ENCODE data around the gene FAM151A. TPM values are rescaled to one million over a fixed set of nuclear protein-coding genes. Genes with fewer than 3 reads are reported as not detected.

FAM151A gene
- total RNA-seq, 3 donors from 2014 or later = 5.7 to 25.1 (median 19.2) TPM

DNA sequence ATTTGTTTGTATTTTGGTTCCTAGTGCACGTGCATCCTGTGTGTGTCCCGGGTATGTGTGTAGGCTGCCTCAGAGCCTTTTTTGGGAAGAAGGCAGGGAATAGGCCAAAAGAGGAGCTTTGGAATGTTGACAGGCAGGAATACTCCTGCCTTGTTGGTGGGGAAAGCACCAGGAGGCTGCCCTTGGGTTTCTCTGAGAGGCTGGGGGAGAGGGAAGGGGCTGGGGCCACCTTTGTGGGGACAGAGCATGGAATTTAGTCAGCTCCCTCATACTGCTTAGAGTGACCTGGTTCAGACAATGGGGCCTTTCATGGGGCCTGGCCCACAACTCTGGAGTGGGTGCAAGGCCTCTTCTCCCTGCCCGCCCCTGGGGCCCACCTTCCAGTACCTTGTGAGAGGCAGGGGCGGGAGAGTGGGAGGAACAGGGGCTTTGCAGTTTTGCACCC, 44.0 kb downstream of the FAM151A start:
- H3K9me3 ChIP-seq = no peaks in the 10 kb centered on the region
- DNase-seq (no peak), ATAC-seq (no peak)
- no peaks in the 10 kb centered on the region for H3K36me3 ChIP-seq (ENCODE audit: low read depth)
- no peak overlapping the region for H3K4me3 ChIP-seq
- H3K4me1 ChIP-seq (ENCODE audit: low read depth) = peaks cover 16% of the 10 kb centered on the region
- TF ChIP-seq, protein P1, sequence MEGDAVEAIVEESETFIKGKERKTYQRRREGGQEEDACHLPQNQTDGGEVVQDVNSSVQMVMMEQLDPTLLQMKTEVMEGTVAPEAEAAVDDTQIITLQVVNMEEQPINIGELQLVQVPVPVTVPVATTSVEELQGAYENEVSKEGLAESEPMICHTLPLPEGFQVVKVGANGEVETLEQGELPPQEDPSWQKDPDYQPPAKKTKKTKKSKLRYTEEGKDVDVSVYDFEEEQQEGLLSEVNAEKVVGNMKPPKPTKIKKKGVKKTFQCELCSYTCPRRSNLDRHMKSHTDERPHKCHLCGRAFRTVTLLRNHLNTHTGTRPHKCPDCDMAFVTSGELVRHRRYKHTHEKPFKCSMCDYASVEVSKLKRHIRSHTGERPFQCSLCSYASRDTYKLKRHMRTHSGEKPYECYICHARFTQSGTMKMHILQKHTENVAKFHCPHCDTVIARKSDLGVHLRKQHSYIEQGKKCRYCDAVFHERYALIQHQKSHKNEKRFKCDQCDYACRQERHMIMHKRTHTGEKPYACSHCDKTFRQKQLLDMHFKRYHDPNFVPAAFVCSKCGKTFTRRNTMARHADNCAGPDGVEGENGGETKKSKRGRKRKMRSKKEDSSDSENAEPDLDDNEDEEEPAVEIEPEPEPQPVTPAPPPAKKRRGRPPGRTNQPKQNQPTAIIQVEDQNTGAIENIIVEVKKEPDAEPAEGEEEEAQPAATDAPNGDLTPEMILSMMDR (IDR thresholded peaks at IDR 0.05) = no peak
- intact Hi-C loops (cut with DNase I, micrococcal nuclease) = no loop called here

DNA sequence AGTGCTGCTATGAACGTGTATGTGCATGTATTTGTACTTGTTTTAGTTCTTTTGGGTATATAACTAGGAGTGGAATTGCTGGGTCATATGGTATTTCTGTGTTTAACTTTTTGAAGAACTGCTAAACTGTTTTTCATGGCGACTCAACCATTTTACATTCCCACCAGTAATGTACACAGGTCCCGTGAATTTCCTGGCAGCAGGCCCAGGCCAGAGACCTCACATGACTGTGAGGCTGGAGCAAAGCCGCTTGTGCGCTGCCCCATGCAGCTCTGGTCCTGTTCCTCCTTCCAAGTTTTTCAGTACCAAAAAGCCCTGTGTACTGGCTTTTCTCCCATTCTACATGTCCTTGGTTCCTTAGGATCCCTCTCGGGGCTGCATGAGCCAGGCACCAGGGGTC, 45.7 kb downstream of the FAM151A start:
- TF ChIP-seq, protein P1 (IDR thresholded peaks at IDR 0.05) = no peak
- ATAC-seq (no peak), DNase-seq (peak; percentile 76 to 85 (median 79))
- Histone ChIP-seq H3K4me3 (no peak overlapping the region), H3K4me1 (ENCODE audit: low read depth) (peaks cover 16% of the 10 kb centered on the region), H3K9me3 (no peaks in the 10 kb centered on the region), H3K36me3 (ENCODE audit: low read depth) (no peaks in the 10 kb centered on the region)
- intact Hi-C loops (cut with DNase I, micrococcal nuclease) = no loop called here

DNA sequence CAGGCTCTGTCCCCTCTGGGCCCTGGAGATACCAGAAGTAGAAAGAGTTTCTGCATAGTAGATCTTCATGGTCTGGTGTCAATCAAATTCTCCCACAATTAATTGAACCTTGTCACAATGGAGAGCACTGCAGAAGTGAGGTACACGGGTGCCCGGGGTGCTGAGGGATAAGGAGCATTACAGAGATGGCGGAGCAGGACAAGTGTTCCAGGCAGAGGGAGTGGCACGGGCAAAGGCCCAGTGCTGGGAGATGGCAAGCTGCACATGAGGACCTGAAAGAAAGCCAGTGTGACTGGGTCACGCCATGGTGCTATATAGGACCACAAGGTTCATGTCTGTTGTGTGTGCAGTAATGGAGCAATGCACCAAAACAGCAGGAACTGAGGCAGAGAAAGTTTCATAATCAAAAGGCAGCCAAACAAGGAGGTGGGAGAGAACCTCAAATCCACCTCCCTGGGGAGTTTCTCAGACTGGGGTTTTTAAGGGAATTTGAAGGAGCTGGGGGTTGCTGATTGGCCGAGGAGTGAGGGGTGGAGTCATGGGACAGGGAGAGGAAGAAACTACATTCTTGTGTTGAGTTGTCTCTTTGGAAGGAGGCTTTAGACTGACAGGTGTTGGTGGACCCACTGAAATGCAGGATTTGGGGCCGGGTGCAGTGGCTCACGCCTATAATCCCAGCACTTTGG, 47.6 kb downstream of the FAM151A start:
- Histone ChIP-seq H3K36me3 (ENCODE audit: low read depth) (no peaks in the 10 kb centered on the region), H3K4me1 (ENCODE audit: low read depth) (peaks cover 7% of the 10 kb centered on the region), H3K4me3 (no peak overlapping the region), H3K9me3 (no peaks in the 10 kb centered on the region)
- intact Hi-C loops (cut with DNase I, micrococcal nuclease) = no loop called here
- TF ChIP-seq, protein P1 (IDR thresholded peaks at IDR 0.05) = no peak
- DNase-seq = no peak
- ATAC-seq = no peak

DNA sequence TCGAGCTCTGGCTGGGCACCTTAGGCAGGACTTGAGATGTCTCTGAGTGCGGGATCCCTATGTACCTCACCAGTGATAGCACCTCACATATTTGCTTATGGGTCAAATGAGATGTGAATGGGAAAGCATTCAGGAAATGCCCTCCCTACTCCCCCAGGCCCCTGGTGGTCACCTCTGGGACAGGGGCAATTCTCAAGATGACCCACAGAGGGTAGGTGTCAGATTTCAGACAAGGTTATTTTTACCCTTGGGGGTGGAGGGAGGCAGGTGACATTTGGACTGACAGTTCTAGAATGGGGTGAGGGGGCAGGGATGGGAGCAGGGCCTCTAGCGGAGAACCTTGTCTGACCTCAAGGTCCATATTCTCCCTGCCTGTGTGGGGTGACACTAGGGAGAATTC, 48.2 kb downstream of the FAM151A start:
- intact Hi-C loops (cut with DNase I, micrococcal nuclease) = no loop called here
- TF ChIP-seq, protein P1 (IDR thresholded peaks at IDR 0.05) = no peak
- Histone ChIP-seq H3K36me3 (ENCODE audit: low read depth) (no peaks in the 10 kb centered on the region), H3K4me1 (ENCODE audit: low read depth) (peaks cover 7% of the 10 kb centered on the region), H3K4me3 (no peak overlapping the region), H3K9me3 (no peaks in the 10 kb centered on the region)
- ATAC-seq (no peak), DNase-seq (no peak)

DNA sequence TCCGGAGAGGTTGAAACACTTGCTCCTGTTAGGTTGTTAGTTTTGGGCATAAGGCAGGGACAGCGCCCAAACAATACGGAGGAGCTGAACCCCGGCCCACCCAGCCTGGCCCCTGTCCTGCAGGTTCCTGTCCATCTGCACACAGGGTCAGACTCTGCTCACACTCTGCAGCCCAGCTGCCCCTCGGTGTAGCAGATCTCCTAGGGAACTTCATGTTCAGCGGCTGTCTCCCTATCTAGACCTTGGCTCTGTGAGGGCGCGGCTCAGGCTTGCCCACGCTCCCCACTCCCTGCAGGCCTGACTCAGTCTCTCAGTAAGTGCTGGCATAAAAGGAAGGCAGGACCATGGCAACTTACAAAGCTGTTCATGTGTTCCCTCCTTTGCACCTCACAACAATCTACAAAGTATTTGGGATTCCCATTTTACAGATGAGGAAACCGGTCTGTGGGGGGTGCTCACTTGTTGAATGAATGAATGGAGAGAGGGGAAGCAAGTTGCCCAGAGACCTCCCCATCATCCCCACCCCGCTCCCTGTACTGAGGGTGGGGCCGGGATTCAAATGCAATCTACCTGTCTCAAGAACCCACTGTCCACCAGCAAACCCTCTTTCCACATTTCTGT, 49.1 kb downstream of the FAM151A start:
- DNase-seq (no peak), ATAC-seq (no peak)
- Histone ChIP-seq H3K4me1 (ENCODE audit: low read depth) (peaks cover 2% of the 10 kb centered on the region), H3K4me3 (no peak overlapping the region), H3K9me3 (no peaks in the 10 kb centered on the region), H3K36me3 (ENCODE audit: low read depth) (no peaks in the 10 kb centered on the region)
- intact Hi-C loops (cut with DNase I, micrococcal nuclease) = no loop called here
- TF ChIP-seq, protein P1 (IDR thresholded peaks at IDR 0.05) = no peak

Data from mucosa of descending colon (tissue), 3 donors.